Panc1 (cell line): ENCODE data around the gene KCTD14.

ENCODE experiments used
- CTCF ChIP-seq: fragments of 450-650 bp; IDR thresholded peaks from 2 replicates; pipeline ENCODE4 v1.5.1; 2017; ENCODE audit warnings: mild to moderate bottlenecking
- POLR2AphosphoS5 ChIP-seq: IDR thresholded peaks from 2 replicates; pipeline ENCODE4 v1.6.1; 2012; ENCODE audit warnings: mild to moderate bottlenecking, low read depth, low read length, moderate library complexity
- REST ChIP-seq, 2 experiments: IDR thresholded peaks; 2 replicates each; pipeline ENCODE4 v1.6.1; 2011 to 2012; ENCODE audit warnings: low read depth in 2 of 2, control low read depth in 1 of 2, low read length in 1 of 2, mild to moderate bottlenecking in 1 of 2, moderate library complexity in 1 of 2; ENCODE audit not compliant: insufficient read depth in 1 of 2
- SIN3A ChIP-seq: IDR thresholded peaks from 2 replicates; pipeline ENCODE4 v1.6.1; 2012; ENCODE audit warnings: low read depth, mild to moderate bottlenecking, low read length, moderate library complexity, borderline replicate concordance; ENCODE audit not compliant: insufficient read depth
- TCF7L2 ChIP-seq: IDR thresholded peaks from 2 replicates; pipeline ENCODE4 v1.6.1; 2011; ENCODE audit warnings: mild to moderate bottlenecking, low read depth, low read length, inconsistent platforms

GRCh38 chr11:78057462-78058055, 34.5 kb upstream of the KCTD14 start:
- TF ChIP-seq CTCF: no peak
- no peak for TF ChIP-seq POLR2AphosphoS5
- TF ChIP-seq SIN3A: no peak
- no peak for TF ChIP-seq REST (IDR thresholded peaks at IDR 0.05; ENCODE audit: insufficient read depth in 1 of 2, low read depth in 2 of 2, low read length in 1 of 2)
- no peak for TF ChIP-seq TCF7L2
